ENCODE data around the gene ARL15.

DNA sequence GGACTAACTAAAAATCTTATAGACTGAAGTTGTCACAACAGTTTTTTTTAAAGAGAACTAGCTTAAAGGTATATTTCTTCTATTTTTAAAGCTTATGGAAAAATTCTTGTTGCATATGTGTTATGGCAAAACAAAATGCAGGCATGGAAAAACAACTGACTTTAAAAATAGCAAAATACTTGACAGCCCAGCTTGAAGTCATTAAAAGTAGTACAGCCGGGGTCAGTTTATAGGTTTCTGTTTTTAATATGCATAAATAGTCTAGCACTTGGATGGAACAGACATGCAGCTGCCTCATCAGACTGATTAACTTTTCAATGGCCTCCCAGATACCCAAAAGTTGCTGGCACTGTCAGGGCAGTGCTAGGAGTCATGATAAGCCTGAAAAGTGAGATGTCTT is 22.3 kb upstream of the ARL15 start:
- TF ChIP-seq, protein P1, sequence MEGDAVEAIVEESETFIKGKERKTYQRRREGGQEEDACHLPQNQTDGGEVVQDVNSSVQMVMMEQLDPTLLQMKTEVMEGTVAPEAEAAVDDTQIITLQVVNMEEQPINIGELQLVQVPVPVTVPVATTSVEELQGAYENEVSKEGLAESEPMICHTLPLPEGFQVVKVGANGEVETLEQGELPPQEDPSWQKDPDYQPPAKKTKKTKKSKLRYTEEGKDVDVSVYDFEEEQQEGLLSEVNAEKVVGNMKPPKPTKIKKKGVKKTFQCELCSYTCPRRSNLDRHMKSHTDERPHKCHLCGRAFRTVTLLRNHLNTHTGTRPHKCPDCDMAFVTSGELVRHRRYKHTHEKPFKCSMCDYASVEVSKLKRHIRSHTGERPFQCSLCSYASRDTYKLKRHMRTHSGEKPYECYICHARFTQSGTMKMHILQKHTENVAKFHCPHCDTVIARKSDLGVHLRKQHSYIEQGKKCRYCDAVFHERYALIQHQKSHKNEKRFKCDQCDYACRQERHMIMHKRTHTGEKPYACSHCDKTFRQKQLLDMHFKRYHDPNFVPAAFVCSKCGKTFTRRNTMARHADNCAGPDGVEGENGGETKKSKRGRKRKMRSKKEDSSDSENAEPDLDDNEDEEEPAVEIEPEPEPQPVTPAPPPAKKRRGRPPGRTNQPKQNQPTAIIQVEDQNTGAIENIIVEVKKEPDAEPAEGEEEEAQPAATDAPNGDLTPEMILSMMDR (conservative IDR thresholded peaks at IDR 0.05; ENCODE audit: low read depth, low read length) = no peak
- TF ChIP-seq CEBPB (IDR thresholded peaks at IDR 0.05; ENCODE audit: low read depth, low read length) (no peak), POLR2A (IDR thresholded peaks at IDR 0.05; ENCODE audit: low read depth, low read length) (no peak), MAZ (IDR thresholded peaks at IDR 0.05; ENCODE audit: borderline replicate concordance, low read depth, low read length) (no peak), CHD1 (IDR thresholded peaks at IDR 0.05; ENCODE audit: low read depth, low read length) (no peak), MAFK (IDR thresholded peaks at IDR 0.05; ENCODE audit: low read depth, low read length) (no peak), RAD21 (IDR thresholded peaks at IDR 0.05; ENCODE audit: low read length) (no peak)
